Keratinocyte (primary cell): ENCODE measurements around the gene BRCA1. TPM values are rescaled to one million over a fixed set of nuclear protein-coding genes. Genes with fewer than 3 reads are reported as not detected.
A peak's percentile ranks its signal among the peaks of the same experiment; 100 is the strongest.

Experiments
- DNase-seq: peaks from one replicate; pipeline ENCODE4 v3.0.0-alpha.2; 2011; ENCODE audit warnings: low read depth, missing footprints, low spot score
- FAIRE-seq: peaks from 2 replicates; lab custom pipeline; 2011; peaks lifted over from hg19 to GRCh38; lab: Jason Lieb, UNC
- H2AFZ ChIP-seq: 2 replicates; pipeline ENCODE4 v1.6.0; 2012; ENCODE audit warnings: low read length, control low read depth, inconsistent platforms; ENCODE audit not compliant: control insufficient read depth
- H3K27ac ChIP-seq: 2 replicates; pipeline ENCODE4 v1.5.1; 2011; ENCODE audit warnings: low read length; ENCODE audit not compliant: control insufficient read depth, insufficient read depth
- H3K27me3 ChIP-seq: 3 replicates; pipeline ENCODE4 v1.6.0; 2011; ENCODE audit warnings: low read length; ENCODE audit not compliant: control insufficient read depth, insufficient read depth; ENCODE audit errors: extremely low read depth
- H3K36me3 ChIP-seq, 2 experiments: 2 replicates in 1 of 2; 3 replicates in 1 of 2; pipeline ENCODE4 v1.5.1; 2011; ENCODE audit warnings: low read length in 2 of 2, mild to moderate bottlenecking in 1 of 2; ENCODE audit not compliant: control insufficient read depth in 2 of 2, insufficient read depth in 2 of 2; ENCODE audit errors: extremely low read depth in 1 of 2
- H3K4me1 ChIP-seq: 3 replicates; pipeline ENCODE4 v1.5.1; 2011; ENCODE audit warnings: low read length; ENCODE audit not compliant: control insufficient read depth, insufficient read depth; ENCODE audit errors: extremely low read depth
- H3K4me2 ChIP-seq: 3 replicates; pipeline ENCODE4 v1.6.0; 2011; ENCODE audit warnings: low read depth, low read length; ENCODE audit not compliant: control insufficient read depth, insufficient read depth; ENCODE audit errors: extremely low read depth
- H3K4me3 ChIP-seq, 3 experiments: fragments of 200-600 bp in 1 of 3; sonication (generic) in 1 of 3; 2 replicates in 2 of 3; 3 replicates in 1 of 3; pipeline ENCODE4 v1.5.1; 2011 to 2016; ENCODE audit warnings: low read length in 3 of 3, mild to moderate bottlenecking in 3 of 3, control low read depth in 2 of 3, inconsistent platforms in 1 of 3, low read depth in 1 of 3, mixed read lengths in 1 of 3, mixed run types in 1 of 3, moderate library complexity in 1 of 3; ENCODE audit not compliant: control insufficient read depth in 2 of 3, insufficient read depth in 2 of 3; ENCODE audit errors: extremely low read depth in 1 of 3
- H3K79me2 ChIP-seq: 2 replicates; pipeline ENCODE4 v1.6.0; 2012; ENCODE audit warnings: low read length; ENCODE audit not compliant: control insufficient read depth, insufficient read depth
- H3K9ac ChIP-seq: 3 replicates; pipeline ENCODE4 v1.6.0; 2011; ENCODE audit warnings: low read length; ENCODE audit not compliant: control insufficient read depth, insufficient read depth; ENCODE audit errors: extremely low read depth
- H3K9me1 ChIP-seq: 3 replicates; pipeline ENCODE4 v1.6.0; 2011; ENCODE audit warnings: low read length; ENCODE audit not compliant: control insufficient read depth, insufficient read depth; ENCODE audit errors: extremely low read depth
- H3K9me3 ChIP-seq: 2 replicates; pipeline ENCODE4 v1.5.1; 2012; ENCODE audit warnings: low read depth, low read length; ENCODE audit not compliant: control insufficient read depth
- H4K20me1 ChIP-seq: 3 replicates; pipeline ENCODE4 v1.6.0; 2011; ENCODE audit warnings: low read length; ENCODE audit not compliant: control insufficient read depth, insufficient read depth; ENCODE audit errors: extremely low read depth
- CTCF ChIP-seq, 3 experiments: IDR thresholded peaks in 1 of 3; conservative IDR thresholded peaks in 1 of 3; optimal IDR thresholded peaks in 1 of 3; 2 replicates in 2 of 3; 3 replicates in 1 of 3; pipeline versions ENCODE3 to v1.5.1; 2011; ENCODE audit warnings: low read length in 3 of 3, mild to moderate bottlenecking in 3 of 3, moderate library complexity in 2 of 3, control low read depth in 1 of 3, inconsistent platforms in 1 of 3; ENCODE audit not compliant: insufficient read depth in 2 of 3; ENCODE audit errors: extremely low read depth in 1 of 3
- EZH2 ChIP-seq: IDR thresholded peaks from one replicate; pipeline ENCODE4 v1.6.1; 2012; ENCODE audit warnings: inconsistent platforms, mild to moderate bottlenecking, low read length, moderate library complexity
- dilution Hi-C: fragments of 300-500 bp; cut with MboI; formaldehyde crosslinking; loops from one replicate; pipeline ENCODE4 v1.7.0; 2020; ENCODE audit warnings: low sequenced_read_pairs; ENCODE audit not compliant: extremely low pct_ligation_motif_present
- polyA plus RNA-seq, 5 experiments: library from polyadenylated mRNA; depleted of rRNA in 3 of 5; stranded (reverse) in 3 of 5; stranded (forward) in 1 of 5; unstranded in 1 of 5; fragments of >200 nt; gene quantifications; 1 replicate in 1 of 5; 2 replicates in 3 of 5; 3 replicates in 1 of 5; pipeline versions ENCODE4 v1.2.1 to v1.2.3, GENCODE V29; 2011 to 2012; ENCODE audit warnings: missing spikeins in 2 of 5, low read depth in 1 of 5, low replicate concordance in 1 of 5

Gene BRCA1
- polyA plus RNA-seq, 1 donor (not counting 4 experiments of a cell fraction or from before 2014, with no cell fraction given) = 17.2 TPM

GRCh38 chr17:43020789-43021740 is 104.1 kb downstream of the BRCA1 start:
- peaks cover 8 to 19% of the 10 kb centered on the region in 2 experiments for H3K36me3 ChIP-seq
- H3K4me1 ChIP-seq = peaks cover 14% of the 10 kb centered on the region
- DNase-seq (no peak), FAIRE-seq (no peak)
- peaks cover 20% of the 10 kb centered on the region for H3K79me2 ChIP-seq
- peaks cover 12% of the 10 kb centered on the region for H3K27me3 ChIP-seq
- H3K4me2 ChIP-seq = peak overlapping the region; percentile 76
- TF ChIP-seq EZH2 = no peak
- H3K4me3 ChIP-seq = peak overlapping the region; percentile 90 to 100 (median 95)
- H4K20me1 ChIP-seq = no peaks in the 10 kb centered on the region
- dilution Hi-C loops = no loop called here
- H3K9me1 ChIP-seq = no peaks in the 10 kb centered on the region
- H3K27ac ChIP-seq = peak overlapping the region; percentile 66
- H2AFZ ChIP-seq = peak overlapping the region; percentile 87
- H3K9me3 ChIP-seq = no peaks in the 10 kb centered on the region
- peak overlapping the region; percentile 87 for H3K9ac ChIP-seq

GRCh38 chr17:43020030-43020621 is 105.0 kb downstream of the BRCA1 start:
- DNase-seq = no peak
- Histone ChIP-seq H3K27ac (no peak overlapping the region), H4K20me1 (no peaks in the 10 kb centered on the region), H3K4me1 (peaks cover 14% of the 10 kb centered on the region), H3K79me2 (peaks cover 20% of the 10 kb centered on the region), H3K36me3 (peaks cover 11 to 25% of the 10 kb centered on the region in 2 experiments), H3K27me3 (peaks cover 5% of the 10 kb centered on the region), H3K9me3 (no peaks in the 10 kb centered on the region), H3K4me2 (peak overlapping the region; percentile 10), H2AFZ (no peak overlapping the region), H3K9me1 (no peaks in the 10 kb centered on the region), H3K9ac (no peak overlapping the region), H3K4me3 (no peak overlapping the region)
- TF ChIP-seq EZH2 (no peak), CTCF (optimal IDR thresholded peaks at IDR 0.05 in 1 of 3, IDR thresholded peaks at IDR 0.05 in 1 of 3, conservative IDR thresholded peaks at IDR 0.05 in 1 of 3; ENCODE audit: extremely low read depth in 1 of 3, insufficient read depth in 2 of 3, low read length in 3 of 3) (no peak)
- dilution Hi-C loops = no loop called here
- no peak for FAIRE-seq
